ENCODE results near the gene RNF25. TPM values are rescaled to one million over a fixed set of nuclear protein-coding genes. Genes with fewer than 3 reads are reported as not detected.

The RNF25 gene
- total RNA-seq, 1 experiment from 2014 or later: 32.1 TPM

GRCh38 chr2:218709908-218710307 lies 38.1 kb upstream of the RNF25 start:
- H3K27ac Mint-ChIP-seq (ENCODE audit: unreplicated experiment): no peak overlapping the region
- Histone ChIP-seq H3K9me3 (no peaks in the 10 kb centered on the region), H3K36me3 (ENCODE audit: control insufficient read depth, insufficient read depth, low read length) (no peaks in the 10 kb centered on the region; the same call in 1 of the 2 replicates), H3K27me3 (replicated peaks; ENCODE audit: control insufficient read depth, insufficient read depth, low read length) (no peaks in the 10 kb centered on the region), H3K4me1 (peaks cover 19% of the 10 kb centered on the region), H3K4me3 (ENCODE audit: low read depth, low read length) (no peak overlapping the region)
- BruUV-seq (replicated peaks): no TSS peak
- H3K36me3 Mint-ChIP-seq (ENCODE audit: insufficient read depth, unreplicated experiment): no peaks in the 10 kb centered on the region
- CTCF ChIA-PET: interaction anchor here (0.6 to 1.6 kb wide), 21 partner anchors 7 to 353 kb away, joined by 3 to 21 read pairs (median 5); partner anchors contain the start of genes BCS1L, CATIP, CYP27A1 and STK36
- POLR2A ChIA-PET: interaction anchor here (0.5 to 1.6 kb wide), 4 partner anchors 13 to 276 kb away, joined by 3 to 6 read pairs (median 6); partner anchors contain the start of gene CYP27A1
- no peaks in the 10 kb centered on the region for H3K27me3 Mint-ChIP-seq (ENCODE audit: insufficient read depth, unreplicated experiment)
- peaks cover 13% of the 10 kb centered on the region for H3K4me1 Mint-ChIP-seq (ENCODE audit: low read depth, unreplicated experiment)
- peak; percentile 30 to 50 for DNase-seq
- H3K9me3 Mint-ChIP-seq (ENCODE audit: unreplicated experiment): no peaks in the 10 kb centered on the region
- intact Hi-C loops (cut with micrococcal nuclease; ENCODE audit: unreplicated experiment): loop anchor here (1.0 to 10.0 kb wide), 5 partner anchors 23 to 255 kb away; partner anchors contain the start of genes BCS1L, CYP27A1, RNF25 and STK36
- no peak for TF ChIP-seq CTCF (IDR thresholded peaks at IDR 0.05; ENCODE audit: insufficient read depth in 1 of 2, low read depth in 1 of 2, low read length in 1 of 2, severe bottlenecking in 1 of 2, unreplicated experiment in 1 of 2)
- H3K4me3 Mint-ChIP-seq (ENCODE audit: unreplicated experiment): peak overlapping the region; percentile 97

- H3K9me3 Mint-ChIP-seq (ENCODE audit: unreplicated experiment): no peaks in the 10 kb centered on the region
- no peaks in the 10 kb centered on the region for H3K9me3 ChIP-seq
- ChIA-PET CTCF (no interaction called here), POLR2A (interaction anchor here (0.6 kb wide), 1 partner anchor 153 kb away, joined by 12 read pairs; no protein-coding TSS in a partner anchor)
- TF ChIP-seq CTCF (IDR thresholded peaks at IDR 0.05; ENCODE audit: insufficient read depth in 1 of 2, low read depth in 1 of 2, low read length in 1 of 2, severe bottlenecking in 1 of 2, unreplicated experiment in 1 of 2): no peak
- H3K4me3 ChIP-seq (ENCODE audit: low read depth, low read length): no peak overlapping the region
- BruUV-seq (replicated peaks): no TSS peak
- H3K36me3 Mint-ChIP-seq (ENCODE audit: insufficient read depth, unreplicated experiment): no peaks in the 10 kb centered on the region
- H3K27ac Mint-ChIP-seq (ENCODE audit: unreplicated experiment): no peak overlapping the region
- no peaks in the 10 kb centered on the region for H3K36me3 ChIP-seq (ENCODE audit: control insufficient read depth, insufficient read depth, low read length)
- peaks cover 14% of the 10 kb centered on the region for H3K4me1 Mint-ChIP-seq (ENCODE audit: low read depth, unreplicated experiment)
- no peak for DNase-seq
- H3K4me1 ChIP-seq: peaks cover 23% of the 10 kb centered on the region
- H3K4me3 Mint-ChIP-seq (ENCODE audit: unreplicated experiment): no peak overlapping the region
- no peaks in the 10 kb centered on the region for H3K27me3 Mint-ChIP-seq (ENCODE audit: insufficient read depth, unreplicated experiment)
- intact Hi-C loops (cut with micrococcal nuclease; ENCODE audit: unreplicated experiment): no loop called here
- H3K27me3 ChIP-seq (replicated peaks; ENCODE audit: control insufficient read depth, insufficient read depth, low read length): no peaks in the 10 kb centered on the region
Measured at GRCh38 chr2:218708086-218708485, 36.3 kb upstream of the RNF25 start.

GRCh38 chr2:218703341-218703740 lies 31.5 kb upstream of the RNF25 start:
- Histone ChIP-seq H3K9me3 (no peaks in the 10 kb centered on the region), H3K27me3 (replicated peaks; ENCODE audit: control insufficient read depth, insufficient read depth, low read length) (no peaks in the 10 kb centered on the region), H3K4me3 (ENCODE audit: low read depth, low read length) (no peak overlapping the region), H3K36me3 (ENCODE audit: control insufficient read depth, insufficient read depth, low read length) (no peaks in the 10 kb centered on the region), H3K4me1 (peaks cover 9% of the 10 kb centered on the region; the same call in 1 of the 2 replicates)
- intact Hi-C loops (cut with micrococcal nuclease; ENCODE audit: unreplicated experiment): no loop called here
- Mint-ChIP-seq H3K27ac (ENCODE audit: unreplicated experiment) (peak overlapping the region; percentile 14), H3K9me3 (ENCODE audit: unreplicated experiment) (no peaks in the 10 kb centered on the region), H3K36me3 (ENCODE audit: insufficient read depth, unreplicated experiment) (no peaks in the 10 kb centered on the region), H3K4me1 (ENCODE audit: low read depth, unreplicated experiment) (peaks cover 9% of the 10 kb centered on the region), H3K27me3 (ENCODE audit: insufficient read depth, unreplicated experiment) (no peaks in the 10 kb centered on the region), H3K4me3 (ENCODE audit: unreplicated experiment) (no peak overlapping the region)
- ChIA-PET POLR2A (no interaction called here), CTCF (interaction anchor here (0.7 kb wide), 1 partner anchor 460 kb away, joined by 3 read pairs; no protein-coding TSS in a partner anchor)
- no TSS peak for BruUV-seq (replicated peaks)
- no peak for DNase-seq
- no peak for TF ChIP-seq CTCF (IDR thresholded peaks at IDR 0.05; ENCODE audit: insufficient read depth in 1 of 2, low read depth in 1 of 2, low read length in 1 of 2, severe bottlenecking in 1 of 2, unreplicated experiment in 1 of 2)

Measured in Caco-2 (cell line).